SK-N-SH (cell line): Measurements from ENCODE around the gene C14orf180. TPM values are rescaled to one million over a fixed set of nuclear protein-coding genes. Genes with fewer than 3 reads are reported as not detected.

Source experiments
- CTCF ChIA-PET: fragments of 300-600, 350-600 bp; formaldehyde crosslinking; extraction: SDS; loops from one replicate; lab custom pipeline; 2021; lab: Yijun Ruan, JAX
- POLR2A ChIA-PET: fragments of 350-600 bp; sonication (Branson Sonifier 250); formaldehyde crosslinking; extraction: SDS; loops from one replicate; lab custom pipeline; 2020; ENCODE audit warnings: antibody characterized with exemption, inconsistent platforms; lab: Yijun Ruan, JAX
- DNase-seq: peaks from one replicate; pipeline ENCODE4 v3.0.0; 2012
- H2AFZ ChIP-seq: fragments of 200-600 bp; sonication (generic); 2 replicates; pipeline ENCODE4 v1.8.1; 2016; ENCODE audit warnings: antibody characterized with exemption, mild to moderate bottlenecking, low read depth
- H3F3A ChIP-seq: fragments of 200-600 bp; sonication (generic); replicated peaks from 2 replicates; pipeline ENCODE3; 2016; ENCODE audit warnings: antibody characterized with exemption, mild to moderate bottlenecking; ENCODE audit not compliant: insufficient read depth
- H3K27ac ChIP-seq, 2 experiments: fragments of 200-500 bp in 1 of 2; fragments of 200-600 bp in 1 of 2; sonication (Bioruptor generic) in 1 of 2; sonication (generic), shearing (Covaris generic) in 1 of 2; 2 replicates each; pipeline versions ENCODE4 v1.5.1 to v1.6.1; 2014 to 2016; ENCODE audit warnings: low read depth in 2 of 2, inconsistent platforms in 1 of 2, low read length in 1 of 2, mild to moderate bottlenecking in 1 of 2, mixed read lengths in 1 of 2
- H3K27me3 ChIP-seq: fragments of 200-600 bp; sonication (generic), shearing (Covaris generic); 2 replicates; pipeline ENCODE4 v1.6.1; 2016; ENCODE audit warnings: mixed run types; ENCODE audit not compliant: insufficient read depth
- H3K36me3 ChIP-seq, 2 experiments: fragments of 200-500 bp in 1 of 2; fragments of 200-600 bp in 1 of 2; sonication (Bioruptor generic) in 1 of 2; sonication (generic) in 1 of 2; replicated peaks in 1 of 2; 2 replicates each; pipeline versions ENCODE3 to v1.5.1; 2014 to 2016; ENCODE audit warnings: low read length in 1 of 2, mild to moderate bottlenecking in 1 of 2; ENCODE audit not compliant: insufficient read depth in 2 of 2, control insufficient read depth in 1 of 2
- H3K4me1 ChIP-seq, 2 experiments: fragments of 200-500 bp in 1 of 2; fragments of 200-600 bp in 1 of 2; sonication (Bioruptor generic) in 1 of 2; sonication (generic), shearing (Covaris generic) in 1 of 2; 2 replicates each; pipeline versions ENCODE4 v1.5.1 to v1.6.1; 2014 to 2016; ENCODE audit warnings: low read depth in 1 of 2, low read length in 1 of 2, mixed run types in 1 of 2; ENCODE audit not compliant: insufficient read depth in 2 of 2, control insufficient read depth in 1 of 2
- H3K4me2 ChIP-seq: fragments of 200-600 bp; sonication (generic), shearing (Covaris generic); 2 replicates; pipeline ENCODE4 v1.6.1; 2017; ENCODE audit warnings: mixed run types
- H3K4me3 ChIP-seq, 2 experiments: fragments of 200-500 bp in 1 of 2; fragments of 200-600 bp in 1 of 2; sonication (Bioruptor generic) in 1 of 2; sonication (generic), shearing (Covaris generic) in 1 of 2; 2 replicates each; pipeline versions ENCODE4 v1.5.1 to v1.8.1; 2014 to 2016; ENCODE audit warnings: low read depth in 2 of 2, inconsistent platforms in 1 of 2, low read length in 1 of 2, mild to moderate bottlenecking in 1 of 2, mixed read lengths in 1 of 2, moderate library complexity in 1 of 2
- H3K79me2 ChIP-seq: fragments of 200-600 bp; sonication (generic); 2 replicates; pipeline ENCODE4 v1.8.1; 2017; ENCODE audit warnings: mild to moderate bottlenecking; ENCODE audit not compliant: insufficient read depth
- H3K9ac ChIP-seq: fragments of 200-600 bp; sonication (generic); 2 replicates; pipeline ENCODE4 v1.6.1; 2017; ENCODE audit warnings: mixed run types
- H3K9me2 ChIP-seq: fragments of 200-600 bp; sonication (generic); 2 replicates; pipeline ENCODE4 v1.6.1; 2017; ENCODE audit warnings: mixed run types
- H3K9me3 ChIP-seq: fragments of 200-600 bp; sonication (generic); 2 replicates; pipeline ENCODE4 v1.6.1; 2017; ENCODE audit warnings: mixed run types, mild to moderate bottlenecking, moderate library complexity
- H4K20me1 ChIP-seq: fragments of 200-600 bp; sonication (generic); 2 replicates; pipeline ENCODE4 v1.6.1; 2017; ENCODE audit warnings: mild to moderate bottlenecking, mixed run types; ENCODE audit not compliant: insufficient read depth
- EP300 ChIP-seq, 2 experiments: IDR thresholded peaks; 2 replicates each; pipeline versions ENCODE4 v1.4.0 to v1.6.1; 2012; ENCODE audit warnings: borderline replicate concordance in 1 of 2, low read depth in 1 of 2, low read length in 1 of 2
- FOSL2 ChIP-seq: IDR thresholded peaks from 2 replicates; pipeline ENCODE4 v1.4.0; 2012; ENCODE audit warnings: low read depth, mild to moderate bottlenecking, moderate library complexity, borderline replicate concordance
- FOXM1 ChIP-seq: IDR thresholded peaks from 2 replicates; pipeline ENCODE4 v1.4.0; 2012; ENCODE audit warnings: low read depth, mild to moderate bottlenecking
- GABPA ChIP-seq: IDR thresholded peaks from 2 replicates; pipeline ENCODE4 v1.4.0; 2012; ENCODE audit warnings: low read depth, mild to moderate bottlenecking
- GATA2 ChIP-seq: sonication (generic); formaldehyde crosslinking; IDR thresholded peaks from 2 replicates; pipeline ENCODE4 v1.5.0; 2020; ENCODE audit warnings: mild to moderate bottlenecking, missing genetic modification reagents
- JUND ChIP-seq: IDR thresholded peaks from 2 replicates; pipeline ENCODE4 v1.4.0; 2012
- MEF2A ChIP-seq: IDR thresholded peaks from 2 replicates; pipeline ENCODE4 v1.4.0; 2012; ENCODE audit warnings: low read depth, borderline replicate concordance
- POLR2AphosphoS5 ChIP-seq: IDR thresholded peaks from 2 replicates; pipeline ENCODE4 v1.6.1; 2012; ENCODE audit warnings: low read depth, low read length
- RAD21 ChIP-seq: IDR thresholded peaks from 2 replicates; pipeline ENCODE4 v1.6.1; 2012; ENCODE audit warnings: mild to moderate bottlenecking, low read length
- REST ChIP-seq: IDR thresholded peaks from 2 replicates; pipeline ENCODE4 v1.6.1; 2012; ENCODE audit warnings: mild to moderate bottlenecking, low read depth, low read length, moderate library complexity
- SIN3A ChIP-seq: IDR thresholded peaks from 2 replicates; pipeline ENCODE4 v1.6.1; 2012; ENCODE audit warnings: low read depth, mild to moderate bottlenecking, low read length, moderate library complexity, borderline replicate concordance
- TAF1 ChIP-seq: IDR thresholded peaks from 2 replicates; pipeline ENCODE4 v1.6.1; 2012; ENCODE audit warnings: low read depth, mild to moderate bottlenecking, low read length, moderate library complexity, borderline replicate concordance
- USF2 ChIP-seq: fragments of 150-350 bp; IDR thresholded peaks from 2 replicates; pipeline ENCODE4 v1.6.1; 2017; ENCODE audit warnings: antibody characterized with exemption, low read length, low read depth, borderline replicate concordance
- YY1 ChIP-seq: IDR thresholded peaks from 2 replicates; pipeline ENCODE4 v1.4.0; 2012; ENCODE audit warnings: low read depth, mild to moderate bottlenecking
- ZBTB33 ChIP-seq: IDR thresholded peaks from 2 replicates; pipeline ENCODE4 v1.4.0; 2012; ENCODE audit warnings: low read depth, borderline replicate concordance
- WGBS: methylation state at CpG from one replicate; pipeline ENCODE4 v1.1.6; 2017; ENCODE audit warnings: low lambda C conversion rate; 5-methylcytosine and 5-hydroxymethylcytosine counted together
- polyA plus RNA-seq, 3 experiments: library from polyadenylated mRNA; depleted of rRNA; stranded (reverse); fragments of >200 nt; gene quantifications; 2 replicates each; pipeline ENCODE4 v1.2.3, GENCODE V29; 2012
- TF ChIP-seq, protein P1 (sequence below): IDR thresholded peaks from 2 replicates; pipeline ENCODE4 v1.4.0; 2012; ENCODE audit warnings: low read depth, borderline replicate concordance

Gene C14orf180
- polyA plus RNA-seq, 1 of the 3 experiments (the other 2 are of a cell fraction), result not detected

DNA sequence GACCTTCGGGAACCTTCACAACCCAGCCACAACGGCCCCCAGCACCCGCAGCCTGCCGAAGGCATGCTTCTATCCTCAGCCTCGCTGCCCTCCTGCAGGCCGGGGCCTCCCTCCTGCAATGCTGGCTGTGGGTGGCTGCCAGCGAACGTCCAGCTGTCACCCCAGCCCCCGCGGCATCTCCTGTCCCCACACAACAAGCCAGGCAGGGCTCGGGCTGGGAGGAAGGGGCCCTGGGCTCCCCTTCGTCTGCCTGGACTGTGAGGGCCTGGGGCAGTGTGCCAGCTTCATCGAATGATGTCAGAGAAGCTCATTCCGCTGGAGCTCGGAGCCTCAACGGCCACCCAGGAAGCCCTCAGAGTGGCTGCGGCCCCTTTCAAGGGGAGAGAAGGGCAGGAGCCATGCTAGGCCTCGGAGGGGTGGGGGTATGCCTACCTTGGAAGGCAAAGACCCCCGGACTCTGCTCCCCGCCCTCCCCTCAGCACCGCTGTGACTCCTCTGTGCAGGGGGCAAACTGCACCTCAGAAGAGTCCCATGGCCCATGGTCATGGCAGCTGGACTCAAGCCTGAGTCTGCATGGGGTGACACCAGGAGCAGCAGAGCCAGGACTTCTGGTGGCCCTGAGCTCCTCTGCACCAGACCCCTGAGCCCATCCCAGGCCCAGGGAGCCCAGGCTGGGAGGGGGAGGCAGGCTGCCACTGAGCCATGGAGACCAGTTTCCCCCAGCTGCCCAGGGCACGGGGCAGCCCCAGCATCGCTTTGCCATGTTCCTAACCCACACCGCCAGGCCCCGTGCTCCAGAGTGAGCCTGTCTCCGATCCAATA, 24.7 kb upstream of the C14orf180 start:
- Histone ChIP-seq H3K4me3 (no peak overlapping the region), H4K20me1 (no peaks in the 10 kb centered on the region), H3K9me3 (no peaks in the 10 kb centered on the region), H2AFZ (no peak overlapping the region), H3K9me2 (no peaks in the 10 kb centered on the region), H3K4me1 (peaks cover 0 to 33% of the 10 kb centered on the region in 2 experiments; a peak in 1 of 4 replicates), H3K9ac (no peak overlapping the region), H3K79me2 (no peaks in the 10 kb centered on the region), H3F3A (no peaks in the 10 kb centered on the region), H3K27me3 (no peaks in the 10 kb centered on the region), H3K4me2 (no peak overlapping the region), H3K36me3 (no peaks in the 10 kb centered on the region), H3K27ac (peak overlapping the region in 1 of 2 experiments; percentile 30; a peak in 2 of 4 replicates)
- 42% methylated on average over 22 of the region's 26 CpGs for WGBS
- DNase-seq, result peak; percentile 68
- ChIA-PET CTCF (interaction anchor here (0.8 to 6.7 kb wide), 8 partner anchors 9 to 477 kb away, joined by 3 to 67 read pairs (median 4); no protein-coding TSS in a partner anchor), POLR2A (no interaction called here)
- TF ChIP-seq POLR2AphosphoS5 (no peak), FOXM1 (no peak), USF2 (no peak), ZBTB33 (no peak), GATA2 (CRISPR knock-in tag) (no peak), GABPA (no peak), JUND (no peak), MEF2A (no peak), YY1 (no peak)

DNA sequence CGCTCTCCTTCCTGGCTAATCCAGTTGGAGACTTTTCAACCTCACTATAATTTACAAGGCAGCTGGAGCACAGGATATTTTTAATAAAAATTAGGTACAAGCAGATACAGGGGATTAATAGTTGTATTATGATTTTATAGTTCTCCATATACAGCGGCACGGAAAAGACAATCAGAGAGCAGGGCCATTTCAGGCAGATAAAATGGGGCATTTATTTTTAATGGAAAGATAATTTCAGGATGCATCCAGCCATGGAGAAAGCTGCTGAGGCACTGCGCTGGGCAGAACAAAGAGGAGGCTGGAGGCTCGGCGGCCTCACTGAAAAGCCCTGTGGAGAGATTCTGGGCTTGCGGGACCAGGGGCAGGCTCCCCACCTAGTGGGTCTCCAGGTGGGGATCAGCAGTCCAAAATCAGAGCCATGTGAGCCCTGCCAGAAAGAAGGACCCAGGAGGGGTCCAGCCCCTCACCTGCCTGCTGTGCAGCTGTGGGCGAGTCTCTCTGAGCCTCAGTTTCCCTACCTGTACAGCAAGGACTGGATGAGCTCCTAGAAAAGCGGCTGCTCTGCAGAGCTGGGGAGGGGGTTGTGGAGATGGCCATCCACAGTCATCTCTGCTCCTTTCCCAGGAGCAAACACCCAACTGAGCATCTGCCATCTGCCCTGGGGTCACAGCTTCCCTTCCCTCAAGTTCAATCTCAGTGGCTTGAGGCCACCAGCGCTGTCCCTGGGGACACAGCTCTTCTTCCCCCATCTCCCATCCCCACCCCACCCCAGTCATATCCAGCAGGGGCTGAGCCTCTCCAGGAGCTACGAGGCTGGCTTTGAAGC, 23.9 kb upstream of the C14orf180 start:
- Histone ChIP-seq H3K4me1 (peaks cover 0 to 33% of the 10 kb centered on the region in 2 experiments; a peak in 1 of 4 replicates), H3K36me3 (no peaks in the 10 kb centered on the region), H3K4me2 (no peak overlapping the region), H2AFZ (no peak overlapping the region), H3K9me3 (no peaks in the 10 kb centered on the region), H4K20me1 (no peaks in the 10 kb centered on the region), H3K4me3 (no peak overlapping the region), H3K79me2 (no peaks in the 10 kb centered on the region), H3K9ac (no peak overlapping the region), H3K27ac (peak overlapping the region in 1 of 2 experiments; percentile 22; a peak in 2 of 4 replicates), H3F3A (no peaks in the 10 kb centered on the region), H3K27me3 (no peaks in the 10 kb centered on the region), H3K9me2 (no peaks in the 10 kb centered on the region)
- 65% methylated on average over 8 of the region's 11 CpGs for WGBS
- POLR2A ChIA-PET, result interaction anchor here (0.9 kb wide), 1 partner anchor 12 kb away, joined by 3 read pairs; no protein-coding TSS in a partner anchor
- no peak for DNase-seq
- CTCF ChIA-PET, result interaction anchor here (0.9 to 6.7 kb wide), 8 partner anchors 9 to 478 kb away, joined by 3 to 67 read pairs (median 5); no protein-coding TSS in a partner anchor
- TF ChIP-seq TAF1 (no peak), FOSL2 (no peak), REST (no peak), RAD21 (no peak), SIN3A (no peak), EP300 (IDR thresholded peaks at IDR 0.05; ENCODE audit: borderline replicate concordance in 1 of 2, low read depth in 1 of 2, low read length in 1 of 2) (no peak), YY1 (no peak), GABPA (no peak), JUND (no peak), FOXM1 (no peak)
- TF ChIP-seq, protein P1, sequence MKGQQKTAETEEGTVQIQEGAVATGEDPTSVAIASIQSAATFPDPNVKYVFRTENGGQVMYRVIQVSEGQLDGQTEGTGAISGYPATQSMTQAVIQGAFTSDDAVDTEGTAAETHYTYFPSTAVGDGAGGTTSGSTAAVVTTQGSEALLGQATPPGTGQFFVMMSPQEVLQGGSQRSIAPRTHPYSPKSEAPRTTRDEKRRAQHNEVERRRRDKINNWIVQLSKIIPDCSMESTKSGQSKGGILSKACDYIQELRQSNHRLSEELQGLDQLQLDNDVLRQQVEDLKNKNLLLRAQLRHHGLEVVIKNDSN, result no peak
